ACC112 (cell line): ENCODE data around the gene NMB.
"Not testable (repeated sequence)": the region's sequence is repeated elsewhere in the genome, so short reads cannot be mapped to it uniquely, and the experiment has no call there.

Experiments
- H2AFZ ChIP-seq: fragments of 200-600 bp; sonication (generic); one replicate; pipeline ENCODE4 v1.6.0; 2017; ENCODE audit warnings: antibody characterized with exemption, low read length; ENCODE audit not compliant: unreplicated experiment
- H3K27ac ChIP-seq: fragments of 200-600 bp; sonication (generic); 2 replicates; pipeline ENCODE4 v1.5.1; 2014; ENCODE audit warnings: low read depth, mild to moderate bottlenecking, antibody characterized with exemption, low read length, moderate library complexity
- H3K27me3 ChIP-seq: fragments of 200-600 bp; sonication (generic); 2 replicates; pipeline ENCODE4 v1.6.1; 2014; ENCODE audit warnings: mild to moderate bottlenecking, antibody characterized with exemption, low read length, moderate library complexity, mixed read lengths; ENCODE audit not compliant: insufficient read depth
- H3K36me3 ChIP-seq: fragments of 200-600 bp; sonication (generic); 2 replicates; pipeline ENCODE4 v1.6.1; 2016; ENCODE audit warnings: mild to moderate bottlenecking, antibody characterized with exemption, low read length, moderate library complexity, mixed read lengths; ENCODE audit not compliant: insufficient read depth
- H3K4me1 ChIP-seq: fragments of 200-600 bp; sonication (generic); one replicate; pipeline ENCODE4 v1.6.1; 2016; ENCODE audit warnings: low read length, mixed read lengths; ENCODE audit not compliant: insufficient read depth, unreplicated experiment, control insufficient read depth
- H3K4me3 ChIP-seq: fragments of 200-600 bp; sonication (generic); 2 replicates; pipeline ENCODE4 v1.5.1; 2014; ENCODE audit warnings: mild to moderate bottlenecking, low read depth, low read length
- H3K79me2 ChIP-seq: fragments of 200-600 bp; sonication (generic); one replicate; pipeline ENCODE4 v1.6.0; 2016; ENCODE audit warnings: low read length; ENCODE audit not compliant: control insufficient read depth, unreplicated experiment, insufficient read depth

The NMB gene, protein sequence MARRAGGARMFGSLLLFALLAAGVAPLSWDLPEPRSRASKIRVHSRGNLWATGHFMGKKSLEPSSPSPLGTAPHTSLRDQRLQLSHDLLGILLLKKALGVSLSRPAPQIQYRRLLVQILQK

GRCh38 chr15:84658080-84658787, at the start of gene NMB:
Gene NMB, minus strand, starts transcription at chr15:84658199. Its CDS starts 47 bp downstream, at chr15:84658152.
- Histone ChIP-seq H3K27ac (peak within 1 kb of the TSS; percentile 64; the same call in 1 of the 2 replicates), H3K36me3 (no peaks in the 10 kb centered on the region), H2AFZ (peak within 1 kb of the TSS; percentile 84), H3K27me3 (no peaks in the 10 kb centered on the region), H3K4me1 (peaks cover 24% of the 10 kb centered on the region), H3K79me2 (peaks cover 8% of the 10 kb centered on the region), H3K4me3 (peak within 1 kb of the TSS; percentile 78)

GRCh38 chr15:84703808-84704207, 45.8 kb upstream of the NMB start:
- no peak overlapping the region for H3K4me3 ChIP-seq
- no peak overlapping the region for H2AFZ ChIP-seq
- no peak overlapping the region for H3K27ac ChIP-seq
- peaks cover 88% of the 10 kb centered on the region for H3K79me2 ChIP-seq
- no peaks in the 10 kb centered on the region for H3K27me3 ChIP-seq
- H3K4me1 ChIP-seq, result peaks cover 18% of the 10 kb centered on the region
- 0 out of 2 replicates have a peak, but pooled peaks cover 4% of the 10 kb centered on the region for H3K36me3 ChIP-seq

GRCh38 chr15:84702961-84703482, 45.0 kb upstream of the NMB start:
- H3K36me3 ChIP-seq, result 0 out of 2 replicates have a peak, but pooled peaks cover 4% of the 10 kb centered on the region
- no peak overlapping the region; the same call in 1 of the 2 replicates for H3K27ac ChIP-seq
- no peaks in the 10 kb centered on the region for H3K27me3 ChIP-seq
- peaks cover 12% of the 10 kb centered on the region for H3K4me1 ChIP-seq
- no peak overlapping the region for H2AFZ ChIP-seq
- no peak overlapping the region for H3K4me3 ChIP-seq
- peaks cover 88% of the 10 kb centered on the region for H3K79me2 ChIP-seq

DNA sequence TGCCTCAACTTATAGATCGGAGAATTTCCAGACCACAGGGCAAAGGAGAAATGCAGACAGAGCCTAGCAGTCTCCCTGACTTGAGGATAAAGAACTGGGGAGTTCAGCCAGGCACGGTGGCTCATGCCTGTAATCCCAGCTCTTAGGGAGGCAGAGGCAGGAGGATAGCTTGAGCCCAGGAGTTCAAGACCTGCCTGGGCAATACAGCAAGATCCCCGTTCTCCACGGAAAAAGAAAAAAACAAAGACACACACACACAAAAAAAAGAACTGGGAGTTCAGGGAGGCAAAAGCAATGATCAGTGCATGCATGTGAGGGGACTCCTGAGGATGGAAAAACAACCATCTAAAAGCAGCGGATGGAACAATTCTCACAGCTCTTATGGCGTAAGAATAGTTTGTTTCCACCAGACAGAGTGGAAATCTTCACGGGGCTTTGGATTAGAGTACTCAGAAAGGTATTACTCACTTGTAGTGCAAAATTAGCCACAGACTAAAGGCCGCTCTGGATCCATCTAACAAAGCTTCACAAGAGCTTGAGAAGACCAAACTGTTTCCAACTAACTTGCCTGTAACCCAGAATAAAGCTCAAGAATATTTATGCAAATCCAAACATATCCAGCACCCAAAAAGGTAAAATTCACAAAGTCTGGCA, 41.7 kb upstream of the NMB start:
- H3K79me2 ChIP-seq, result peaks cover 90% of the 10 kb centered on the region
- H3K4me1 ChIP-seq, result peaks cover 13% of the 10 kb centered on the region
- no peak overlapping the region for H3K27ac ChIP-seq
- no peak overlapping the region for H3K4me3 ChIP-seq
- H2AFZ ChIP-seq, result no peak overlapping the region
- H3K36me3 ChIP-seq, result no peaks in the 10 kb centered on the region
- no peaks in the 10 kb centered on the region for H3K27me3 ChIP-seq

GRCh38 chr15:84697236-84697990, 39.4 kb upstream of the NMB start:
- Histone ChIP-seq H3K36me3 (no peaks in the 10 kb centered on the region), H3K27me3 (no peaks in the 10 kb centered on the region), H2AFZ (no peak overlapping the region), H3K27ac (no peak overlapping the region), H3K79me2 (peaks cover 90% of the 10 kb centered on the region), H3K4me3 (no peak overlapping the region), H3K4me1 (peaks cover 3% of the 10 kb centered on the region)

- H3K4me1 ChIP-seq, result peaks cover 3% of the 10 kb centered on the region
- peaks cover 93% of the 10 kb centered on the region for H3K79me2 ChIP-seq
- no peaks in the 10 kb centered on the region for H3K27me3 ChIP-seq
- no peak overlapping the region for H3K27ac ChIP-seq
- H3K36me3 ChIP-seq, result no peaks in the 10 kb centered on the region
- no peak overlapping the region for H2AFZ ChIP-seq
- H3K4me3 ChIP-seq, result no peak overlapping the region
These were observed 38.8 kb upstream of the NMB start for GRCh38 chr15:84696757-84697156.

- Histone ChIP-seq H3K4me1 (peaks cover 5% of the 10 kb centered on the region), H3K27ac (no peak overlapping the region), H3K36me3 (peaks cover 27% of the 10 kb centered on the region), H3K4me3 (no peak overlapping the region), H3K27me3 (no peaks in the 10 kb centered on the region), H2AFZ (no peak overlapping the region), H3K79me2 (peaks cover 44% of the 10 kb centered on the region)
These were observed 32.3 kb upstream of the NMB start for GRCh38 chr15:84690342-84690741.

- Histone ChIP-seq H2AFZ (no peak overlapping the region), H3K27ac (no peak overlapping the region), H3K79me2 (peaks cover 40% of the 10 kb centered on the region), H3K4me3 (no peak overlapping the region), H3K4me1 (peaks cover 6% of the 10 kb centered on the region), H3K27me3 (no peaks in the 10 kb centered on the region), H3K36me3 (peaks cover 27% of the 10 kb centered on the region)
These were observed 31.9 kb upstream of the NMB start for GRCh38 chr15:84689858-84690257.

DNA sequence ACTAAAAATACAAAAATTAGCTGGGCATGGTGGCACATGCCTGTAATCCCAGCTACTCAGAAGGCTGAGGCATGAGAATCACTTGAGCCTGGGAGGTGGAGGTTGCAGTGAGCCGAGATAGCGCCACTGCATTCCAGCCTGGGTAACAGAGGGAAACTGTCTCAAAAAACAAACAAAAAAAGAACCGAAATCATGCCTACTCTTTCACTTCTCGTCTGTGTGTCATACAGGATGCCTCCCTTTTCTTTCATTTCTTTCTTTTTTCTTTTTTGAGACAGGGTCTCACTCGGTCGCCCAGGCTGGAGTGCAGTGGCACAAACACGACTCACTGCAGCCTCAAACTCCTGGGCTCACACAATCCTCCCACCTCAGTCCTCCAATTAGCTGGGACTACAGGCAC, 28.4 kb upstream of the NMB start:
- peak overlapping the region; percentile 90; the same call in 1 of the 2 replicates for H3K27ac ChIP-seq
- not testable (repeated sequence) for H2AFZ ChIP-seq, H3K27me3 ChIP-seq, H3K4me3 ChIP-seq
- peaks cover 33% of the 10 kb centered on the region for H3K36me3 ChIP-seq
- peaks cover 20% of the 10 kb centered on the region for H3K79me2 ChIP-seq
- H3K4me1 ChIP-seq, result peaks cover 37% of the 10 kb centered on the region

GRCh38 chr15:84685304-84685703, 27.3 kb upstream of the NMB start:
- Histone ChIP-seq H3K36me3 (peaks cover 25% of the 10 kb centered on the region), H3K27me3 (no peaks in the 10 kb centered on the region), H3K27ac (peak overlapping the region; percentile 90)

More at GRCh38 chr15:84685304-84685703, 27.3 kb upstream of the NMB start:
- H3K79me2 ChIP-seq, result peaks cover 12% of the 10 kb centered on the region
- no peak overlapping the region for H3K4me3 ChIP-seq
- H2AFZ ChIP-seq, result no peak overlapping the region
- peaks cover 38% of the 10 kb centered on the region for H3K4me1 ChIP-seq
